B cell (primary cell): ENCODE results near the gene RBMS3. TPM values are rescaled to one million over a fixed set of nuclear protein-coding genes. Genes with fewer than 3 reads are reported as not detected.

Experiments used
- ATAC-seq: fragments of 200-7000 bp; cut with Tn5 transposase; one replicate; pipeline ENCODE4 v1.10.0; 2021; ENCODE audit warnings: low read depth, mild to moderate bottlenecking, moderate number of reproducible peaks, moderate library complexity
- CTCF ChIA-PET: fragments of 350-600 bp; sonication (Branson Sonifier 250); formaldehyde crosslinking; loops from one replicate; lab custom pipeline; 2021; ENCODE audit warnings: antibody characterized with exemption, inconsistent platforms; lab: Charles Lee
- POLR2A ChIA-PET: fragments of 350-600 bp; sonication (Branson Sonifier 250); formaldehyde crosslinking; loops from one replicate; lab custom pipeline; 2021; ENCODE audit warnings: antibody characterized with exemption; lab: Charles Lee
- DNase-seq: peaks from one replicate; pipeline ENCODE4 v3.0.0; 2013
- H2AFZ ChIP-seq: 2 replicates; pipeline ENCODE4 v1.6.1; 2012; ENCODE audit warnings: mild to moderate bottlenecking, low read depth, low read length; ENCODE audit not compliant: insufficient read depth, poor library complexity, severe bottlenecking
- H3K27ac ChIP-seq, 2 donors: 1 replicate in 1 of 2; 2 replicates in 1 of 2; pipeline ENCODE4 v1.5.1; 2012 to 2013; ENCODE audit warnings: low read length in 2 of 2, mild to moderate bottlenecking in 2 of 2, moderate library complexity in 1 of 2
- H3K27me3 ChIP-seq, 4 experiments: fragments of 200-600 bp in 1 of 4; sonication (generic) in 1 of 4; replicated peaks in 1 of 4; 1 replicate in 2 of 4; 2 replicates in 2 of 4; pipeline versions ENCODE4 v1.6.1 to v1.7.0; 2013 to 2016; ENCODE audit warnings: low read length in 3 of 4, mild to moderate bottlenecking in 2 of 4, mixed read lengths in 1 of 4, moderate library complexity in 1 of 4; ENCODE audit not compliant: insufficient read depth in 4 of 4, control insufficient read depth in 3 of 4; ENCODE audit errors: control extremely low read depth in 1 of 4
- H3K36me3 ChIP-seq, 2 experiments: replicated peaks in 1 of 2; 1 replicate in 1 of 2; 2 replicates in 1 of 2; pipeline versions ENCODE4 v1.6.1 to v1.7.1; 2013; ENCODE audit warnings: low read length in 1 of 2; ENCODE audit not compliant: insufficient read depth in 2 of 2, control insufficient read depth in 1 of 2; ENCODE audit errors: control extremely low read depth in 1 of 2, extremely low read depth in 1 of 2
- H3K4me1 ChIP-seq, 2 donors: fragments of 200-600 bp in 1 of 2; sonication (generic) in 1 of 2; 1 replicate in 1 of 2; 2 replicates in 1 of 2; pipeline versions ENCODE4 v1.5.1 to v1.6.1; 2013 to 2017; ENCODE audit warnings: low read length in 2 of 2; ENCODE audit not compliant: control insufficient read depth in 2 of 2, insufficient read depth in 2 of 2
- H3K4me2 ChIP-seq: replicated peaks from 2 replicates; pipeline ENCODE3; 2012; ENCODE audit warnings: mild to moderate bottlenecking, low read depth, low read length; ENCODE audit not compliant: poor library complexity, severe bottlenecking
- H3K4me3 ChIP-seq, 5 experiments: fragments of 200-600 bp in 1 of 5; sonication (generic) in 1 of 5; 1 replicate in 3 of 5; 2 replicates in 2 of 5; pipeline versions ENCODE4 v1.5.1 to v1.7.0; 2011 to 2016; ENCODE audit warnings: low read length in 4 of 5, mild to moderate bottlenecking in 4 of 5, low read depth in 2 of 5, control low read depth in 1 of 5, moderate library complexity in 1 of 5; ENCODE audit not compliant: insufficient read depth in 1 of 5; ENCODE audit errors: control extremely low read depth in 1 of 5, extremely low read depth in 1 of 5
- H3K79me2 ChIP-seq: fragments of 200-600 bp; sonication (generic); one replicate; pipeline ENCODE4 v1.6.0; 2016; ENCODE audit warnings: low read length; ENCODE audit not compliant: control insufficient read depth, insufficient read depth
- H3K9ac ChIP-seq: fragments of 200-600 bp; sonication (generic); 2 replicates; pipeline ENCODE4 v1.6.1; 2017; ENCODE audit warnings: mild to moderate bottlenecking, low read length, moderate library complexity
- H3K9me3 ChIP-seq, 3 donors: one replicate each; pipeline versions ENCODE4 v1.6.1 to v1.7.1; 2013; ENCODE audit warnings: low read length in 2 of 3; ENCODE audit not compliant: control insufficient read depth in 2 of 3, insufficient read depth in 1 of 3; ENCODE audit errors: control extremely low read depth in 1 of 3
- H4K20me1 ChIP-seq: 2 replicates; pipeline ENCODE4 v1.6.0; 2012; ENCODE audit warnings: mild to moderate bottlenecking, low read length; ENCODE audit not compliant: insufficient read depth, control insufficient read depth, poor library complexity, severe bottlenecking
- H3K27ac Mint-ChIP-seq: one replicate; pipeline ENCODE4 v1.8.0; 2021; ENCODE audit warnings: mixed read lengths
- H3K27me3 Mint-ChIP-seq: one replicate; pipeline ENCODE4 v1.8.0; 2021; ENCODE audit warnings: mixed read lengths
- H3K4me1 Mint-ChIP-seq: one replicate; pipeline ENCODE4 v1.8.0; 2021; ENCODE audit warnings: mixed read lengths
- H3K4me3 Mint-ChIP-seq: one replicate; pipeline ENCODE4 v1.8.0; 2021; ENCODE audit warnings: mixed read lengths
- H3K9me3 Mint-ChIP-seq: one replicate; pipeline ENCODE4 v1.8.0; 2022; ENCODE audit warnings: mixed read lengths; ENCODE audit not compliant: insufficient read depth
- CTCF ChIP-seq: fragments of 200-600 bp; IDR thresholded peaks from one replicate; pipeline ENCODE4 v1.8.0; 2022; ENCODE audit warnings: antibody characterized with exemption, mild to moderate bottlenecking
- EZH2 ChIP-seq: IDR thresholded peaks from 2 replicates; pipeline ENCODE4 v1.6.1; 2012; ENCODE audit warnings: borderline replicate concordance, low read depth, mild to moderate bottlenecking, moderate library complexity, low read length; ENCODE audit not compliant: insufficient read depth, poor library complexity, severe bottlenecking
- WGBS: methylation state at CpG from one replicate; pipeline ENCODE4 v1.1.5; 2013; ENCODE audit warnings: missing lambda C conversion rate; ENCODE audit not compliant: insufficient coverage; 5-methylcytosine and 5-hydroxymethylcytosine counted together
- intact Hi-C: fragments of 100-400 bp; cut with micrococcal nuclease; formaldehyde crosslinking; loops from one replicate; pipeline ENCODE4 v1.10.0; 2022
- polyA plus RNA-seq: library from polyadenylated mRNA; depleted of rRNA; stranded (reverse); fragments of >200 nt; gene quantifications from 2 replicates; pipeline ENCODE4 v1.2.3, GENCODE V29; 2012
- total RNA-seq, 2 donors: library from RNA; stranded (reverse); fragments of 120-200 nt in 1 of 2; gene quantifications; 1 replicate in 1 of 2; 2 replicates in 1 of 2; pipeline versions ENCODE4 v1.2.3 to v1.2.4, GENCODE V29; 2013 to 2022

Gene RBMS3
- total and polyA plus RNA-seq, 2 donors (not counting 1 experiment from before 2014, with no cell fraction given) = not detected

GRCh38 chr3:30011237-30011803 is 730.4 kb downstream of the RBMS3 start:
- H3K9ac ChIP-seq = no peak overlapping the region
- H3K9me3 ChIP-seq = no peaks in the 10 kb centered on the region
- DNase-seq (no peak), ATAC-seq (no peak)
- no peaks in the 10 kb centered on the region for H3K79me2 ChIP-seq
- no peaks in the 10 kb centered on the region for H3K4me1 Mint-ChIP-seq
- ChIA-PET CTCF (interaction anchor here (1.0 to 3.6 kb wide), 7 partner anchors 19 to 1757 kb away, joined by 3 to 21 read pairs (median 6); no protein-coding TSS in a partner anchor), POLR2A (no interaction called here)
- TF ChIP-seq EZH2 (no peak), CTCF (no peak)
- no peaks in the 10 kb centered on the region for H3K27me3 ChIP-seq
- no peak overlapping the region for H3K4me3 Mint-ChIP-seq
- H3K36me3 ChIP-seq = no peaks in the 10 kb centered on the region
- no peaks in the 10 kb centered on the region for H3K4me1 ChIP-seq
- no CpG with 5 or more reads among the region's 4 CpGs for WGBS
- H3K27ac ChIP-seq = no peak overlapping the region
- H3K4me2 ChIP-seq = no peak overlapping the region
- H4K20me1 ChIP-seq = no peaks in the 10 kb centered on the region
- H2AFZ ChIP-seq = no peak overlapping the region
- no peaks in the 10 kb centered on the region for H3K9me3 Mint-ChIP-seq
- H3K27me3 Mint-ChIP-seq = peaks cover 9% of the 10 kb centered on the region
- H3K4me3 ChIP-seq = no peak overlapping the region
- intact Hi-C loops = no loop called here
- no peak overlapping the region for H3K27ac Mint-ChIP-seq

- no peaks in the 10 kb centered on the region for H3K4me1 Mint-ChIP-seq
- Histone ChIP-seq H3K4me2 (no peak overlapping the region), H3K9me3 (no peaks in the 10 kb centered on the region), H3K79me2 (no peaks in the 10 kb centered on the region), H3K36me3 (no peaks in the 10 kb centered on the region), H2AFZ (no peak overlapping the region), H3K27me3 (no peaks in the 10 kb centered on the region), H3K27ac (no peak overlapping the region), H3K9ac (no peak overlapping the region), H3K4me1 (no peaks in the 10 kb centered on the region), H3K4me3 (no peak overlapping the region), H4K20me1 (no peaks in the 10 kb centered on the region)
- ChIA-PET CTCF (interaction anchor here (0.6 to 3.6 kb wide), 16 partner anchors 11 to 1542 kb away, joined by 3 to 21 read pairs (median 4); no protein-coding TSS in a partner anchor), POLR2A (no interaction called here)
- no peak for ATAC-seq
- H3K27me3 Mint-ChIP-seq = peaks cover 10% of the 10 kb centered on the region
- no CpG with 5 or more reads among the region's 2 CpGs for WGBS
- TF ChIP-seq EZH2 (no peak), CTCF (peak; percentile 72)
- no peak overlapping the region for H3K27ac Mint-ChIP-seq
- intact Hi-C loops = loop anchor here (1.0 to 2.0 kb wide), 2 partner anchors 186 to 738 kb away; no protein-coding TSS in a partner anchor
- peak; percentile 50 for DNase-seq
- no peak overlapping the region for H3K4me3 Mint-ChIP-seq
- H3K9me3 Mint-ChIP-seq = no peaks in the 10 kb centered on the region
These were observed 732.2 kb downstream of the RBMS3 start for GRCh38 chr3:30012941-30013543.
